Tibial artery (tissue), 4 donors: ENCODE measurements around the gene DENND5A.
A peak's percentile ranks its signal among the peaks of the same experiment; 100 is the strongest.
"Not testable (repeated sequence)": the region's sequence is repeated elsewhere in the genome, so short reads cannot be mapped to it uniquely, and the experiment has no call there.

Experiments
- DNase-seq, 2 donors: peaks; one replicate each; pipeline ENCODE4 v3.0.0-alpha.2; 2019
- H3K27ac ChIP-seq, 2 donors: fragments of 200-600 bp; sonication (generic) in 1 of 2; 1 replicate in 1 of 2; 2 replicates in 1 of 2; pipeline ENCODE4 v1.5.1; 2018 to 2019; ENCODE audit warnings: mild to moderate bottlenecking in 1 of 2
- H3K27me3 ChIP-seq, 2 donors: fragments of 200-600 bp; sonication (generic) in 1 of 2; one replicate each; pipeline versions ENCODE4 v1.5.1 to v1.6.0; 2016 to 2019
- H3K36me3 ChIP-seq, 3 donors: fragments of 200-600 bp; sonication (generic) in 2 of 3; one replicate each; pipeline ENCODE4 v1.5.1; 2016 to 2019; ENCODE audit warnings: mild to moderate bottlenecking in 2 of 3
- H3K4me1 ChIP-seq, 4 donors: fragments of 200-600 bp; sonication (generic) in 2 of 4; 1 replicate in 3 of 4; 2 replicates in 1 of 4; pipeline ENCODE4 v1.5.1; 2016 to 2019
- H3K4me3 ChIP-seq, 2 donors: fragments of 200-600 bp; sonication (generic) in 1 of 2; 1 replicate in 1 of 2; 2 replicates in 1 of 2; pipeline ENCODE4 v1.5.1; 2018 to 2019; ENCODE audit warnings: mild to moderate bottlenecking in 2 of 2
- H3K9me3 ChIP-seq, 3 donors: fragments of 200-600 bp; sonication (generic) in 1 of 3; one replicate each; pipeline ENCODE4 v1.5.1; 2016 to 2019
- CTCF ChIP-seq, 2 experiments: fragments of 200-600 bp in 1 of 2; fragments of 450-650 bp in 1 of 2; IDR thresholded peaks; one replicate each; pipeline ENCODE4 v1.5.1; 2017 to 2019; ENCODE audit warnings: antibody characterized with exemption in 2 of 2, mild to moderate bottlenecking in 1 of 2, moderate library complexity in 1 of 2
- intact Hi-C: fragments of 100-400 bp; cut with DNase I; formaldehyde crosslinking; loops from one replicate; pipeline ENCODE4 v1.15.0; 2023; ENCODE audit warnings: low total_unique reads

The DENND5A gene

GRCh38 chr11:9263840-9264315 is 1.3 kb downstream of the DENND5A start:
- no peaks in the 10 kb centered on the region for H3K27me3 ChIP-seq
- no peaks in the 10 kb centered on the region for H3K9me3 ChIP-seq
- intact Hi-C loops, result no loop called here
- DNase-seq, result no peak
- H3K36me3 ChIP-seq, result no peaks in the 10 kb centered on the region
- H3K27ac ChIP-seq, result peak overlapping the region; percentile 93 to 98
- TF ChIP-seq CTCF (IDR thresholded peaks at IDR 0.05), result no peak
- peaks cover 0 to 51% (median 10%) of the 10 kb centered on the region in 4 donors for H3K4me1 ChIP-seq
- H3K4me3 ChIP-seq, result peak overlapping the region; percentile 80 to 93

DNA sequence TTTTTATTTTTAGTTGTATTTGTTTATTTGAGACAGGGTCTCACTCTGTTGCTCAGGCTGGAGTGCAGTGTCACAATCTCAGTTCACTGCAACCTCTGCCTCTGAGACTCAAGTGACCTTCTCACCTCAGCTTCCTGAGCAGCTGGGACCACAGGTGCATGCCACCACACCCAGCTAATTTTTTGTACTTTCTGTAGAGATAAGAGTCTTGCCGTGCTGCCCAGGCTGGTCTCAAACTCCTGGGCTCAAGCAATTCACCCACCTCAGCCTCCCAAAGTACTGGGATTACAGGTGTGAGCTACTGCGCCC is 4.4 kb downstream of the DENND5A start:
- H3K4me3 ChIP-seq, intact Hi-C loops, H3K27ac ChIP-seq, H3K36me3 ChIP-seq, H3K27me3 ChIP-seq, H3K9me3 ChIP-seq: not testable (repeated sequence)
- peaks cover 0 to 54% (median 8%) of the 10 kb centered on the region in 4 donors for H3K4me1 ChIP-seq
- peak in 1 of 2 donors; percentile 4 for DNase-seq

GRCh38 chr11:9259981-9260837 is 4.9 kb downstream of the DENND5A start:
- Histone ChIP-seq H3K9me3 (no peaks in the 10 kb centered on the region), H3K4me3 (no peak overlapping the region), H3K27ac (no peak overlapping the region), H3K27me3 (no peaks in the 10 kb centered on the region), H3K36me3 (peaks cover 0 to 4% (median 0%) of the 10 kb centered on the region in 3 donors), H3K4me1 (peaks cover 0 to 50% (median 4%) of the 10 kb centered on the region in 4 donors)
- no peak for TF ChIP-seq CTCF (IDR thresholded peaks at IDR 0.05)
- DNase-seq, result no peak
- intact Hi-C loops, result no loop called here

DNA sequence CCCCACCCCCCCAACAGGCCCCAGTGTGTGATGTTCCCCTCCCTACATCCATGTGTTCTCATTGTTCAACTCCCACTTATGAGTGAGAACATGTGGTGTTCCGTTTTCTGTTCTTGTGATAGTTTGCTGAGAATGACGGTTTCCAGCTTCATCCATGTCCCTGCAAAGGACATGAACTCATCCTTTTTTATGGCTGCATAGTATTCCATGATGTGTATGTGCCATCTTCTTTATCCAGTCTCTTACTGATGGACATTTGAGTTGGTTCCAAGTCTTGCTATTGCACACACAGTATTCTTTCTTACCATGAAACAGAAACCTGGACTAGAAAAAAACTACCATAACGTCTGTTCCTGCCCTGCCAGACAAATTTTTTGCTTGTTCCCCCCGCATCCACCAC is 6.9 kb downstream of the DENND5A start:
- intact Hi-C loops, H3K4me3 ChIP-seq, H3K27ac ChIP-seq, H3K36me3 ChIP-seq, H3K27me3 ChIP-seq, DNase-seq, H3K9me3 ChIP-seq: not testable (repeated sequence)
- peaks cover 0 to 52% (median 4%) of the 10 kb centered on the region in 4 donors for H3K4me1 ChIP-seq

- Histone ChIP-seq H3K36me3 (peaks cover 0 to 6% (median 5%) of the 10 kb centered on the region in 3 donors), H3K4me1 (peaks cover 0 to 42% (median 9%) of the 10 kb centered on the region in 4 donors), H3K9me3 (no peaks in the 10 kb centered on the region), H3K27me3 (no peaks in the 10 kb centered on the region), H3K27ac (no peak overlapping the region), H3K4me3 (no peak overlapping the region)
- no peak for DNase-seq
- intact Hi-C loops, result no loop called here
- TF ChIP-seq CTCF (IDR thresholded peaks at IDR 0.05), result no peak
These were observed 10.7 kb downstream of the DENND5A start for GRCh38 chr11:9254416-9254815.

GRCh38 chr11:9253086-9253485 is 12.1 kb downstream of the DENND5A start:
- no peak for TF ChIP-seq CTCF (IDR thresholded peaks at IDR 0.05)
- peaks cover 0 to 37% (median 9%) of the 10 kb centered on the region in 4 donors for H3K4me1 ChIP-seq
- no peak for DNase-seq
- intact Hi-C loops, result no loop called here
- H3K27ac ChIP-seq, result peak overlapping the region in 1 of 2 donors; percentile 3
- no peaks in the 10 kb centered on the region for H3K9me3 ChIP-seq
- no peak overlapping the region for H3K4me3 ChIP-seq
- peaks cover 0 to 6% (median 5%) of the 10 kb centered on the region in 3 donors for H3K36me3 ChIP-seq
- no peaks in the 10 kb centered on the region for H3K27me3 ChIP-seq
